HG02981 (cell line): Measurements from ENCODE around the gene LPAR1.

Experiments
- ATAC-seq: cut with Tn5 transposase; IDR thresholded peaks from one replicate; pipeline ENCODE4 v1.9.1; 2021; ENCODE audit warnings: mild to moderate bottlenecking, moderate library complexity; ENCODE audit not compliant: unreplicated experiment

Gene LPAR1

GRCh38 chr9:110926828-110927487, 111.3 kb downstream of the LPAR1 start:
- ATAC-seq, result no peak

- ATAC-seq, result no peak
These were observed 114.7 kb downstream of the LPAR1 start for GRCh38 chr9:110923601-110924000.

GRCh38 chr9:110922145-110922544, 116.1 kb downstream of the LPAR1 start:
- no peak for ATAC-seq

- no peak for ATAC-seq
These were observed 116.6 kb downstream of the LPAR1 start for GRCh38 chr9:110921705-110922104.

GRCh38 chr9:110919609-110920008, 118.7 kb downstream of the LPAR1 start:
- no peak for ATAC-seq

- ATAC-seq, result no peak
These were observed 119.2 kb downstream of the LPAR1 start for GRCh38 chr9:110919050-110919435.

- no peak for ATAC-seq
These were observed 119.8 kb downstream of the LPAR1 start for GRCh38 chr9:110918316-110919049.

GRCh38 chr9:110916403-110916802, 121.9 kb downstream of the LPAR1 start:
- ATAC-seq, result no peak

- ATAC-seq, result no peak
These were observed 125.6 kb downstream of the LPAR1 start for GRCh38 chr9:110912419-110913291.

- ATAC-seq, result no peak
These were observed 126.4 kb downstream of the LPAR1 start for GRCh38 chr9:110911659-110912418.

GRCh38 chr9:110908894-110909293, 129.4 kb downstream of the LPAR1 start:
- no peak for ATAC-seq

GRCh38 chr9:110900917-110901316, 137.4 kb downstream of the LPAR1 start:
- ATAC-seq, result no peak

- no peak for ATAC-seq
These were observed 137.8 kb downstream of the LPAR1 start for GRCh38 chr9:110900456-110900855.

GRCh38 chr9:110898866-110899265, 139.4 kb downstream of the LPAR1 start:
- ATAC-seq, result no peak

- no peak for ATAC-seq
These were observed 139.9 kb downstream of the LPAR1 start for GRCh38 chr9:110898358-110898757.

GRCh38 chr9:110897943-110898342, 140.3 kb downstream of the LPAR1 start:
- ATAC-seq, result no peak

GRCh38 chr9:110895147-110895905, 142.9 kb downstream of the LPAR1 start:
- no peak for ATAC-seq

GRCh38 chr9:110894731-110895130, 143.5 kb downstream of the LPAR1 start:
- no peak for ATAC-seq

GRCh38 chr9:110892689-110893088, 145.6 kb downstream of the LPAR1 start:
- ATAC-seq, result no peak

GRCh38 chr9:110891760-110892159, 146.5 kb downstream of the LPAR1 start:
- ATAC-seq, result no peak
